GM18870 (cell line): ENCODE data around the gene LCE1E.

Experiments
- ATAC-seq: cut with Tn5 transposase; IDR thresholded peaks from one replicate; pipeline ENCODE4 v1.9.1; 2021; ENCODE audit warnings: moderate library complexity; ENCODE audit not compliant: unreplicated experiment

LCE1E gene

DNA sequence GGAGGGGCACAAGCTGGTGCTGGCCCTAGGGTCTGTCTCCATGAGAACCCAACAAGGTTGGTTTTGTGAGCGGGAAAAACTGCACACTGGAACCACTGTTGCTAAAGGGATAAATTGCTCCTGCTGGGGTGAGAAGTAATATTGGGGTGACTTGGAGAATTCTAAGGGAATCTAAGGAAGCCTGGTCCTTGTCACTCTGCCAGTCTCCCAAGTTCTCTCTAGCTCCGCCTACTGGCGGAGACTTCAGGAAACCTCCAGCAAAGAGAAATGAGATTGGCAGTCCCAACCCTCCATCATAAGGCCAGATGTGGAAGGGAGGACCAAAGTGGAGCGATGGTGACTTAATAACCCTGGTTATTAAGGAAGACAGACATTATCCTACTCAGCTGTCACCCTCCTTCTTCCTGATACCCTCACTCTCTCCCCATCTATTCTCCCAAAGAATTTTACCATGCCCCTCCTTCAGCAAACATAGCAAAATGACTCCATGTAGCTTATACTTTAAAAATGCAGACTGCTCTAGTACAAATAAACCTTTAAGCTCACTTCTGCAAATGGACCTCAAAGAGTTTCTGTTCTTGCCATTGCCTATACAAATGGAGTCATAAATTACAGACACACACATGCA lies 8.4 kb upstream of the LCE1E start:
- no peak for ATAC-seq

DNA sequence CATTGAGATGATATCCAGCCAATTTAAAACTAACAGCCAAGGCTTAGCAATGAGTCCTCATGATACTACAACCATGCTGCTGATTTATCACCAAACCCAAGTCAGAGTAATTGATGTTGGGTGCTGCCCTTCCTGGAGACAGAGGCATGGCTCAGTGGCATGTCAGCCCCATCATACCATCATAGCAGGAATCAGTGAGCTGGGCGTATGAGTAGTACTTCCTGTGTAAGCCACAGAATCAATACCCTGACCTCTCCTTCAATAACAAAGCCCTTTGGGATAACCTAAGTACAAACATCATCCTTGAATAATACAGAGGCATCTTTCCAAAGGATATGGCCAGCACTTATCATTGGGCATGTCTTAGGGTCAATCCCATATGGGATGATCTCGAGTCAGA lies 3.0 kb upstream of the LCE1E start:
- no peak for ATAC-seq

DNA sequence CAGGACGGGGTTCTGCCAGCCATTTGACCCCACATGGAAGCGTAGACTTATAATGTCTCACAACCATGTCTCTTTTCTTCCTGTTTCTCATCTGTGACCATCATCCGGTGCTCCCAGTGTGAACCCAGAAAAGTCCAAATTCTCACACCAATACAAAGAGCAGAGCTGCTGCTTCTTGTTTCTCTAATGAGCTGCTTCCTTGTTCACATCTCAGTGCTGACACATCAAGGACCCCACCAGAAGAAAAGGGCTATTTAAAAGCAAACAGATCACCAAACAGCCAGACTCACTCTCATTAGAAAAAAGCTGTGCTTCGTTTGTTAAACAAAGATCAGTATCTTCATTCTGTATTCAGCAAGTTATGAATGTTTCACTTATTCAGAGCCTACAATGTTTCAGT lies 9.6 kb downstream of the LCE1E start:
- no peak for ATAC-seq

DNA sequence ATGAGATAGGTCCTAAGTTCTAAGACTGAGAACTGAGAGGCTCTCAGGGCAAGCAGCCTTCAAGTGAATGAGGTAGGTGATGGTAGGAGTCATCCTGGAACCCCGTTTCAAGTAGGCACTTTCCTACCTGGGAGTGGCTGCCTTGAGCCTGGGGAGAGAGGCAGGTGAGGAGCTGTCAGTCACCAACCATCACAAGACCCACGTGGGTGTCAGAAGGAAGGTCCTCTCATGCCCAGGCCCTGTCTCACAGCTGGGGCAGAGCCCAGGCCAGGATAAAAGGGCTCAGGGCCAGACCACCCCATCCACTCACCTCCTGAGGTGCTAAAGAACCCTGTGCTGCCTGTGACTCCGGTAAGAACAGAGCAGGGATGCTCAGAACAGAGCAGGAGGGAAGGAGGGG lies 10.4 kb downstream of the LCE1E start, which contains the start of gene LCE1D:
TSS of gene LCE1D (plus strand) at position 301 of the 400 bp plus-strand sequence. CDS start 1,074 bp downstream, outside the sequence.
- no peak for ATAC-seq

DNA sequence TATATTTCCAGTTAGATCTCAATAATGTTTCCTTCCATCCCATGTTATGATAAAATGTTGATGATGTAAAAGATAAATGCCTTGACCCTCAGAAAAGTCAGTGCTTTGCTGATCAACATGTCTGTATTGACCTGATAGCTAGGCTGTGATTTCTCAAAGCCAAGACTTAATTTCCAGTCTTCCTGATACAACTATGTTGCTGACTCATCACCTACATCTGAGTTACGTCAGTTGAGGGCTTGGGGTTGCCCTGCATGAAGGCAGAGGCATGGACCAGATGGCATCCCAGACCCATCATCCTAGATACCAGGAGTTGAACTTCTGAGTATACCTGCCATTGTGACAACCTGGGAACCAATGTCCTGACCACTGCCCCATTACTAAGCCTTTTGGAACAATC lies 15.3 kb downstream of the LCE1E start:
- ATAC-seq = no peak

DNA sequence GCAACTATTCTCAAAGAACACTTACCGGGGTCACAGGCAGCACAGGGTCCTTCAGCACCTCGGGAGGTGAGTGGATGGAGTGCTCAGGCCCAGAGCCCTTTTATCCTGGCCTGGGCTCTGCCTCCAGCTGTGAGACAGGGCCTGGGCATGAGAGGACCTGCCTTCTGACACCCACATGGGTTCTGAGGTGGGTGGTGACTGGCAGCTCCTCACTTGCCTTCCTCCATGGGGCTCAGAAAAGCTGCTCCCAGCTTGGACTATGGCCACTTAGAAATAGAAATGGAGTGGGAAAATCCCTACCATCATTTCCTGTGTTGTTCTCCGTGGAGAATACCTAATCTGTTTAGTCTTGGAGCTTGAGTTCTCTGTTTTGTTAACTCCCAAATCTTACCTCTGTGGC lies 20.5 kb downstream of the LCE1E start, which contains the start of gene LCE1C:
TSS of gene LCE1C (minus strand) at position 76 of the 400 bp plus-strand sequence. CDS start 1,173 bp downstream, outside the sequence.
- no peak for ATAC-seq

DNA sequence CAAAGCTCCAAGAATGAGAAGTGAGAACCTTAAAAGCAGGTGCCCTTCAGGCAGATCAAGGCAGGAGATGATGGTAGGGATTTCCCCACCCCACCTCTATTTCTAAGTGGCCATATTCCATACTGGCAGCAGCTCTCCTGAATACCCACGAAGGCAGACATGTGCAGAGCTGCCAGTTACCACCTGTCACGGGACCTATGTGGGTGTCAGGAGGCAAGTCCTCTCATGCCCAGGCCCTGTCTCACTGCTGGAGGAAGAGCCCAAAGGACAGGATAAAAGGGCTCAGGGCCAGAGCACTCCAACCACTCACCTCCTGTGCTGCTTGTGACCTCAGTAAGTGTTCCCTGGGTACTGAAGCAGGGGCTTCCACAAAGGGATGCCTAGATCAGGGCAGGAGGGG lies 25.0 kb downstream of the LCE1E start:
- no peak for ATAC-seq

DNA sequence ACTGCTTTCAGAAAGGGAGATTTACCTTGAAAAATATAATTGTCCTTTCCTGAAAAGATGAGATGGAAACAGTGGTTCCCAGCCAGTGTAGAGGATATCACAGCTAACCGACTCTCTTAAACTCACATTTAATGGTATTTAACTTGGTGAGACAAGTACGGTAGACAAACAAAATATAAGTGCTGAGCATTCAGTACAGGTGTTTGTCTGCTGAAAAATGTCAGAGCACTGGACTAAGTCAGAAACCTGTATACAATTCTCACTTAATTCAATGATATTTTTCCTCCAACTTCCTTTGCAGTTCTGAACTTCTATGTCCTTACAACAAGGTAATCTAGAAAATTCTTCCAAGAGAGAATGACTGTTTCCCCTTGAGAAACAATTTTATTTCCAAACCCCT lies 25.6 kb downstream of the LCE1E start, which contains the start of gene LCE1B:
TSS of gene LCE1B (plus strand) at position 301 of the 400 bp plus-strand sequence. CDS start 476 bp downstream, outside the sequence.
- ATAC-seq = no peak

DNA sequence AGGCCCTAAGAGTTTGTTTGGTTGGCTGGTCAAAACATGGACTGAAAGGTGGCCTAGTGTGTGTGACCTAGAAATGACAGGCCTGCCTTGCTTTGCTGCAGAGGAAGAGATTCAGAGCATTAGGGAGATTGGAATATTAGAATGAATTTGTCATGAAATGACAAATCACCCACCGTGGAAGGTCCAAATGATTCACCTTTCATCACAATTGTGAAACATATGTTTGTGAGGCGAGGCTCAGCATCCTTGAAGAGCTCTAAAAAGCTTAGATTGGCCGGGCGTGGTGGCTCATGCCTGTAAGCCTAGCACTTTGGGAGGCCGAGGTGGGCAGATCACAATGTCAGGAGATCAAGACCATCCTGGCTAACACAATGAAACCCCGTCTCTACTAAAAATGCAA lies 31.3 kb downstream of the LCE1E start:
- ATAC-seq = no peak

DNA sequence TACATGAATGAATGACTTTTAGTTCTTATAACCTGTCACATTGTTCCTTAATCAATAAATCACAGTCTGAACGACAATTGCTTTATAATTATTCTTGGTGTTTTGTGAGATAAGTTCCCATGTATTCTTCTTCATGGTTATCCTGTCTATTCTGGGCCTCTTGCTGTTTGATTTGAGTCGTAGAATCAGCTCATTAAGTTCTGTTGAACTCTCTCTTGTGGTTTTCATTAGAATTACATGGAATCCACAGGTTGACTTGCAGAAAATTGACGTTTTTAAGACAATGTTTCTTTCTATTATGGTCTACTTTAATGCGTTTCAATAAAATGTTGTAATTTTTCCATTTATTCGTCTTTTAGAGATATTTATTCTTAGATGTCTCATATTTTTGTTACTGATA lies 37.2 kb downstream of the LCE1E start:
- ATAC-seq = no peak

DNA sequence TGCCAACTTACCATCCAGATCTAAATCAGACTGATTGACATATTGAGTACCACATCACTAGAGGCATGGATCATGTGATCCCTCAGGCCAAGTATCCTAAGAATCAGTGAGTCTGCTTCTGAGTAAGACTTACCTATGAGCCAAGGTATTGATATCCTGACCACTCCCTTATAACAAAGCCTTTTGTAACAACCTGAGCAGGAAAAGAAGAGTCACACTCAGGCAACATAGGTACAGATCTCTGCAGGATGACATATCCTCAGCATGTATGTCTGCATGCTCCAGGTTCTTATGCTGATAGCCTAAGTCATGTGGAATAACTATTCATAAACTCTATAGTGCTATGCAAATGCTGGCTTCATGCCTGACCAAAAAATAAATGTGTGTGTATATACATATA lies 38.9 kb downstream of the LCE1E start:
- no peak for ATAC-seq

DNA sequence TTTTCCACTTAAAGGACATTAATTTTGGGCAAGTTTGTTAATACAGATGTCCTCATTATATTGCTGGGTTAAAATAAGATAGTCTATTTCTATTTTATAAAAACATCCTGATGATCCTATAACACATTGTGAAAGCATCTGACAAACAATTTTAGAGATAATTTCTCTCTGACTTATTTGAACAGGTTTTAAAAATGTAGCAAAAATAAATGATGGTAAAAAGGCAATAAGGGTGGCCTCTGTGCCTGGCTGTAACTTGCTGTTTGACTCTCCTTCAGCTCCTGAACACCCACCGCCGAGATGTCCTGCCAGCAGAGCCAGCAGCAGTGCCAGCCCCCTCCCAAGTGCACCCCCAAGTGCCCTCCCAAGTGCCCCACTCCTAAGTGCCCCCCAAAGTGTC lies 41.1 kb downstream of the LCE1E start, which contains the start of gene LCE1A:
TSS of gene LCE1A (plus strand) at position 301 of the 400 bp plus-strand sequence. CDS start at position 301, 0 bp downstream.
- no peak for ATAC-seq

DNA sequence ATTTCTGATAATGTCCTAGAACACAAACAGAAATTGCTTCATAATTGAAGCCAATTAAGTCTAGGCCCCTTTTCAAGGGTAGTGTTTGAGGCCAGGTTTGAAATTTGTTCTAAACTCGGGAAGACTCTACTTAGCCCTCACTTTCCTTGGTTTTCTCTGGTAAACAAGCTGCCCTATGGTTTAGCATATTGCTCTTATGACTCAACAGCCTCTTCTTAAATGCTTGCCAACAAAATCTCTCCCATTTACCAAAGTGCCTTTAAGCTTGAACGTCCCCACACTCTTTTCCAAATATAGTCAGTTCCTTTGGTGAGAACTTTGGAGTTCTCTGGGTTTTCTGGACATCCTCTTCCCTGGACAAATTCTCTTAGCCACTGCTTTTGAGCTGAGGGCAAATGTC lies 50.8 kb downstream of the LCE1E start:
- no peak for ATAC-seq
